Measurements from ENCODE around the gene TRIM47. TPM values are rescaled to one million over a fixed set of nuclear protein-coding genes. Genes with fewer than 3 reads are reported as not detected.

TRIM47 gene
- total RNA-seq, 1 donor, result 15.1 TPM

GRCh38 chr17:75880266-75880665, 1.9 kb upstream of the TRIM47 start:
- H3K4me3 ChIP-seq (ENCODE audit: low read depth, low read length), result no peak overlapping the region
- no peak for DNase-seq (ENCODE audit: low read depth)
- TF ChIP-seq, protein P1, sequence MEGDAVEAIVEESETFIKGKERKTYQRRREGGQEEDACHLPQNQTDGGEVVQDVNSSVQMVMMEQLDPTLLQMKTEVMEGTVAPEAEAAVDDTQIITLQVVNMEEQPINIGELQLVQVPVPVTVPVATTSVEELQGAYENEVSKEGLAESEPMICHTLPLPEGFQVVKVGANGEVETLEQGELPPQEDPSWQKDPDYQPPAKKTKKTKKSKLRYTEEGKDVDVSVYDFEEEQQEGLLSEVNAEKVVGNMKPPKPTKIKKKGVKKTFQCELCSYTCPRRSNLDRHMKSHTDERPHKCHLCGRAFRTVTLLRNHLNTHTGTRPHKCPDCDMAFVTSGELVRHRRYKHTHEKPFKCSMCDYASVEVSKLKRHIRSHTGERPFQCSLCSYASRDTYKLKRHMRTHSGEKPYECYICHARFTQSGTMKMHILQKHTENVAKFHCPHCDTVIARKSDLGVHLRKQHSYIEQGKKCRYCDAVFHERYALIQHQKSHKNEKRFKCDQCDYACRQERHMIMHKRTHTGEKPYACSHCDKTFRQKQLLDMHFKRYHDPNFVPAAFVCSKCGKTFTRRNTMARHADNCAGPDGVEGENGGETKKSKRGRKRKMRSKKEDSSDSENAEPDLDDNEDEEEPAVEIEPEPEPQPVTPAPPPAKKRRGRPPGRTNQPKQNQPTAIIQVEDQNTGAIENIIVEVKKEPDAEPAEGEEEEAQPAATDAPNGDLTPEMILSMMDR (IDR thresholded peaks at IDR 0.05; ENCODE audit: insufficient read depth, low read depth, low read length), result no peak

DNA sequence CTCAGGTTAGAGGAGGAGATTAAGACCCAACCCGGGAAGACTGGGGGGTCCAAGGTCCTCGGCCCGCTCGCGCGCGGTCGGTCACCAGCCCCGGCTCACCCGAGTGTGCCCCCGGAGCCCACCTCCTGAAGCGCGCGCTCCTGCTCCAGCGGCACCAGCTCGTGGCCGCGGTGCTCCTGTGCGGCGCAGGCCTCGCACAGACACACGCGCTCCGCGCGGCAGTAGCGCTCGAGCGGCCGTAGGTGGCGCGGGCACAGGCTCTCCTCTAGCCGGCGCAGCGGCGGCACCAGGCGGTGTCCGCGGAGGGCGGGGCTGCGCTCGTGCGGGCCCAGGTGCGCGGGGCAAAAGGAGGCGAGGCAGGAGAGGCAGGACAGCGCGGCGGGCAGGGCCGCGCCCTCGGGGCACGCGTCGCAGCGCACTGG, 618 bp downstream of the TRIM47 start:
- DNase-seq (ENCODE audit: low read depth), result peak; percentile 72
- TF ChIP-seq, protein P1 (IDR thresholded peaks at IDR 0.05; ENCODE audit: insufficient read depth, low read depth, low read length), result peak; percentile 41

GRCh38 chr17:75876938-75877751, 1.2 kb downstream of the TRIM47 start:
- peak overlapping the region; percentile 66 for H3K4me3 ChIP-seq (ENCODE audit: low read depth, low read length)
- TF ChIP-seq, protein P1 (IDR thresholded peaks at IDR 0.05; ENCODE audit: insufficient read depth, low read depth, low read length), result no peak
- peak; percentile 97 for DNase-seq (ENCODE audit: low read depth)

More for the DNA sequence above, 618 bp downstream of the TRIM47 start:
- peak overlapping the region; percentile 66 for H3K4me3 ChIP-seq (ENCODE audit: low read depth, low read length)

- no peak for DNase-seq (ENCODE audit: low read depth)
- TF ChIP-seq, protein P1 (IDR thresholded peaks at IDR 0.05; ENCODE audit: insufficient read depth, low read depth, low read length), result peak; percentile 12
- H3K4me3 ChIP-seq (ENCODE audit: low read depth, low read length), result peak overlapping the region; percentile 66
These were observed 2.0 kb downstream of the TRIM47 start for GRCh38 chr17:75876190-75876937.

DNA sequence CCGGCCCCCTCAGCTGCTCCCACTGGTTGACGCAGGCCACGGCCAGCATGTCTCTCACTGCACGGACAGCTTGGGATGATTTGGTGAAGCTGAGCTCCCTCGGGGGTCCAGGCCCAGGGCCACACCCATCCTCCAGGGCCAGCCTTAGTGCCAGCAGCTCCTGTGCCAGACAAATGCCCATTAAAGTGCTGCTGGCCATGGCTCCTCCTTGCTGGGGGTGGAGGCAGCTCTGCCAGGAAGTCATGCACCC, 2.5 kb downstream of the TRIM47 start:
- no peak overlapping the region for H3K4me3 ChIP-seq (ENCODE audit: low read depth, low read length)
- no peak for DNase-seq (ENCODE audit: low read depth)
- TF ChIP-seq, protein P1 (IDR thresholded peaks at IDR 0.05; ENCODE audit: insufficient read depth, low read depth, low read length), result no peak

DNA sequence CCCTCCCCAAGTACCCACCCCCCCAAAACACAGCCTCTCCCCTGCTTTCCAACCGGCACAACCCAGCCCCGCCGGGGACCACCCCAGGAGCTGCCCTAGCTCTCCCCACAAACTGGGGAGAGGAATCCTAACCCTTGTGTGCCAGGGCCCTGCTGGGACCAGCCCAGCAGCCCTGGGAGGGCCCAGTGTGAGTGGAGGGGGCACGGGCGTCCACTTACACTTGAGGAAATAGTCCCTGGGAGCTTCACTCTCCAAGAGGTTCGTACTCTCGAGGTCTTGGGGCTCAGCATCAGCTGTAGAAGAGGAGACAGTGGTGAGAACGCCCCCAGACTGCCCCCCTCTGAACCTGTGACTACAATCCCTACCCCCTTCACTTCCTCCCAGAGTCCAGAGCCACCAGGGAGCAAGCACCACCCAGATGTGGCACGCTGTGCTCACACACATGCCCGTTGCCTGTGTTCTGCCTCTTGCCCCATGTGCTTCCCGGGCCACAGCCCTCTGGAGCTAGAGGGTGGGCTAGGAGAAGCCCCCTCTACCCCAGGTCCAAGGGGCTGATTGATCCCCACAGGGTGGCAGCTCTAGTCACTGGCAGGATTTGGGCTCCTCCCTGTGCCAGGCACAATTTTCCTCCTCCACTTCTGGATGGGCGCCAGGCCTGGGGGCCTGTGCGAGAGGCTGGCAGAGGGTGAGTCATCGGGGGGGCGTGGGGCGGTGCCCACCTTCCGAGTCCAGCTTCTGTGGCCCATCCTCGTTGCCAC, 3.0 kb downstream of the TRIM47 start:
- DNase-seq (ENCODE audit: low read depth), result no peak
- no peak overlapping the region for H3K4me3 ChIP-seq (ENCODE audit: low read depth, low read length)
- TF ChIP-seq, protein P1 (IDR thresholded peaks at IDR 0.05; ENCODE audit: insufficient read depth, low read depth, low read length), result no peak
